ENCODE results near the gene RNU6-9. TPM values are rescaled to one million over a fixed set of nuclear protein-coding genes. Genes with fewer than 3 reads are reported as not detected.

The RNU6-9 gene
- total RNA-seq, 1 donor from 2014 or later: not detected

DNA sequence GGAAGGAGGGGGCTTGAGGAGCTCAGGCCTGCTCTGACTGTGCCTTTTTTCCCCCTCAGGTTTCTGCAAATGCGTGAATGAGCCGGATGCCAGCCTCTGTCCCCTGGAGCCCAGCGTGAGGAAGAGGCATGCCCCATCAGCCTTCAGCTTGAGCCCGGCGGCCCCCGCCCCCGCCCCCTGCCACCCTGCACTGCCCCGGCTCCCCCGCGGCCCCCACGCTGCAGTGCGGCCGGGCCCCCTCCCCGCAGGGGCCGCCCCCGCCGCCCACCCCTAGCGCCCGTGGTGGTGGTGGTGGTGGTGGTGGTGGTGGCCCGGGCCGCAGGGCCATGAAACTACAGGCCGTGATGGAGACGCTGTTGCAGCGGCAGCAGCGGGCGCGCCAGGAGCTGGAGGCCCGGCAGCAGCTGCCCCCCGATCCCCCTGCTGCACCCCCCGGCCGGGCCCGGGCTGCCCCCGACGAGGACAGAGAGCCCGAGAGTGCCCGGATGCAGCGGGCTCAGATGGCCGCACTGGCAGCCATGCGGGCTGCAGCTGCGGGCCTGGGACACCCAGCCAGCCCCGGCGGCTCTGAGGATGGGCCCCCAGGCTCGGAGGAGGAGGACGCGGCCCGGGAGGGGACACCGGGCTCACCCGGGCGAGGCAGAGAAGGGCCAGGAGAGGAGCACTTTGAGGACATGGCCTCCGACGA lies 36.1 kb downstream of the RNU6-9 start:
- peaks cover 35% of the 10 kb centered on the region for H3K4me1 ChIP-seq (ENCODE audit: insufficient read depth, low read length)
- no peak overlapping the region for H2AFZ ChIP-seq (ENCODE audit: low read depth, low read length)
- peaks cover 15% of the 10 kb centered on the region for H4K20me1 ChIP-seq (ENCODE audit: insufficient read depth, low read length)
- Mint-ChIP-seq H3K9me3 (ENCODE audit: unreplicated experiment) (no peaks in the 10 kb centered on the region), H3K27me3 (ENCODE audit: low read depth, unreplicated experiment) (no peaks in the 10 kb centered on the region), H3K36me3 (ENCODE audit: low read depth, unreplicated experiment) (peaks cover 6% of the 10 kb centered on the region), H3K4me3 (ENCODE audit: unreplicated experiment) (no peak overlapping the region), H3K27ac (ENCODE audit: unreplicated experiment) (no peak overlapping the region), H3K4me1 (ENCODE audit: low read depth, unreplicated experiment) (peaks cover 7% of the 10 kb centered on the region)
- H3K27me3 ChIP-seq (ENCODE audit: insufficient read depth, low read length): no peaks in the 10 kb centered on the region
- H3K36me3 ChIP-seq (ENCODE audit: insufficient read depth, low read length): no peaks in the 10 kb centered on the region
- H3K9me3 ChIP-seq (ENCODE audit: insufficient read depth, low read depth, low read length): no peaks in the 10 kb centered on the region
- no peak overlapping the region for H3K27ac ChIP-seq (ENCODE audit: low read depth, low read length)
- H3K4me3 ChIP-seq (ENCODE audit: insufficient read depth, low read depth, low read length): no peak overlapping the region
- no peak overlapping the region for H3K4me2 ChIP-seq (ENCODE audit: low read length)
- peaks cover 44% of the 10 kb centered on the region for H3K79me2 ChIP-seq (ENCODE audit: insufficient read depth, low read length)
- H3K9ac ChIP-seq (ENCODE audit: low read length): no peak overlapping the region
- TF ChIP-seq EZH2 (IDR thresholded peaks at IDR 0.05; ENCODE audit: insufficient read depth, low read length): no peak
- no peak for FAIRE-seq
- no peak for DNase-seq (ENCODE audit: low read depth)

DNA sequence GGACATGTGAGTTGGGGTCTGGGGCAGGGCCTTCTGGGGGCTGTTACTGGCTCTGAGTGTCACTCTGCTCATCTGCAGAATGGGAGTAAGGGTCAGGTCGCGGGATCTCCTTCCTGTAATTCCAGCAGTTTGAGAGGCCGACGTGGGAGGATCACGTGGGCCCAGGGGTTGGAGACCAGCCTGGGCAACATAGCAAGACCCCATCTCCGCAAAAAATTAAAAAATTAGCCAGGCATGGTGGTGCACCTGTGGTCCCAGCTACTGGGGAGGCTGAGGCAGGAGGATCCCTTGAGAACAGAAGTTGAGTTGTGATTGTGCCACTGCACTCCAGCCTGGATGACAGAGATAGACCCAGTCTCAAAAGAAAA lies 36.6 kb downstream of the RNU6-9 start:
- Mint-ChIP-seq H3K9me3 (ENCODE audit: unreplicated experiment) (no peaks in the 10 kb centered on the region), H3K27ac (ENCODE audit: unreplicated experiment) (no peak overlapping the region), H3K36me3 (ENCODE audit: low read depth, unreplicated experiment) (peaks cover 6% of the 10 kb centered on the region), H3K27me3 (ENCODE audit: low read depth, unreplicated experiment) (no peaks in the 10 kb centered on the region), H3K4me1 (ENCODE audit: low read depth, unreplicated experiment) (peaks cover 7% of the 10 kb centered on the region), H3K4me3 (ENCODE audit: unreplicated experiment) (no peak overlapping the region)
- H3K4me2 ChIP-seq (ENCODE audit: low read length): no peak overlapping the region
- TF ChIP-seq, protein P1, sequence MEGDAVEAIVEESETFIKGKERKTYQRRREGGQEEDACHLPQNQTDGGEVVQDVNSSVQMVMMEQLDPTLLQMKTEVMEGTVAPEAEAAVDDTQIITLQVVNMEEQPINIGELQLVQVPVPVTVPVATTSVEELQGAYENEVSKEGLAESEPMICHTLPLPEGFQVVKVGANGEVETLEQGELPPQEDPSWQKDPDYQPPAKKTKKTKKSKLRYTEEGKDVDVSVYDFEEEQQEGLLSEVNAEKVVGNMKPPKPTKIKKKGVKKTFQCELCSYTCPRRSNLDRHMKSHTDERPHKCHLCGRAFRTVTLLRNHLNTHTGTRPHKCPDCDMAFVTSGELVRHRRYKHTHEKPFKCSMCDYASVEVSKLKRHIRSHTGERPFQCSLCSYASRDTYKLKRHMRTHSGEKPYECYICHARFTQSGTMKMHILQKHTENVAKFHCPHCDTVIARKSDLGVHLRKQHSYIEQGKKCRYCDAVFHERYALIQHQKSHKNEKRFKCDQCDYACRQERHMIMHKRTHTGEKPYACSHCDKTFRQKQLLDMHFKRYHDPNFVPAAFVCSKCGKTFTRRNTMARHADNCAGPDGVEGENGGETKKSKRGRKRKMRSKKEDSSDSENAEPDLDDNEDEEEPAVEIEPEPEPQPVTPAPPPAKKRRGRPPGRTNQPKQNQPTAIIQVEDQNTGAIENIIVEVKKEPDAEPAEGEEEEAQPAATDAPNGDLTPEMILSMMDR (IDR thresholded peaks at IDR 0.05; ENCODE audit: insufficient read depth, low read depth, low read length): no peak
- no peak for TF ChIP-seq EZH2 (IDR thresholded peaks at IDR 0.05; ENCODE audit: insufficient read depth, low read length)
- peaks cover 15% of the 10 kb centered on the region for H4K20me1 ChIP-seq (ENCODE audit: insufficient read depth, low read length)
- H3K4me1 ChIP-seq (ENCODE audit: insufficient read depth, low read length): peaks cover 36% of the 10 kb centered on the region
- no peak for FAIRE-seq
- no peak overlapping the region for H3K4me3 ChIP-seq (ENCODE audit: insufficient read depth, low read depth, low read length)
- H3K27me3 ChIP-seq (ENCODE audit: insufficient read depth, low read length): no peaks in the 10 kb centered on the region
- no peak overlapping the region for H3K9ac ChIP-seq (ENCODE audit: low read length)
- peaks cover 47% of the 10 kb centered on the region for H3K79me2 ChIP-seq (ENCODE audit: insufficient read depth, low read length)
- H2AFZ ChIP-seq (ENCODE audit: low read depth, low read length): no peak overlapping the region
- no peak for DNase-seq (ENCODE audit: low read depth)
- H3K36me3 ChIP-seq (ENCODE audit: insufficient read depth, low read length): no peaks in the 10 kb centered on the region
- no peaks in the 10 kb centered on the region for H3K9me3 ChIP-seq (ENCODE audit: insufficient read depth, low read depth, low read length)
- no peak overlapping the region for H3K27ac ChIP-seq (ENCODE audit: low read depth, low read length)

DNA sequence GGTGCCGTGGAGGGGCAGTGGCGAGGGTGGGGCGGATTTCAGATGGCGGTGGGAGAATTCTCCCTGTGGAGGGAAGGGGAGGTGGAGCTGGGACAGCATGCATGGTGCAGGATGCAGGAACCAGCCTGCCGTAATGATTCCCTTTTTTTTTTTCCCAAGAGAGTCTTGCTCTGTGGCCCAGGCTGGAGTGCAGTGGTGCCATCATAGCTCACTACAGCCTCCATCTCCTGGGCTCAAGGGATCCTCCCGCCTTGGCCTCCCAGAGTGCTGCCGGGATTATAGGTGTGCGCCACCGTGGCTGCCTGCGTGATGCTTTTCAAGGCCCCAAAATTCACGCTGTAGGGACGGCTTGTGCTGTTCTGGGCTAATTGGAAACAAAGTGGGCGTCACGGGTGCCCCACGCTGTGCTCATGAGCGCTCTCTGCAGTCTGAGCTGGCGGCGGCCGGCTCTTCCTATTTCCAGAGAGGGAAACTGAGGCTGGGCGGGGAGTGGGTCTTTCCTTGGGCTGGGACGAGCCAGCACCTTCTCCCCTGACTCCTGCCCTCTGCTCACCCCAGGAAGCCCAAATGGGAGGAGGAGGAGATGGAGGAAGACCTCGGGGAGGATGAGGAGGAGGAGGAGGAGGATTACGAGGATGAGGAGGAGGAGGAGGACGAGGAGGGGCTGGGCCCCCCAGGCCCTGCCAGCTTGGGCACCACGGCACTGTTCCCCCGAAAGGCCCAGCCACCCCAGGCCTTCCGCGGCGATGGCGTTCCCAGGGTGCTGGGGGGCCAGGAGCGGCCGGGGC lies 38.8 kb downstream of the RNU6-9 start:
- Histone ChIP-seq H3K9ac (ENCODE audit: low read length) (no peak overlapping the region), H3K4me2 (ENCODE audit: low read length) (peak overlapping the region; percentile 71), H2AFZ (ENCODE audit: low read depth, low read length) (no peak overlapping the region), H3K36me3 (ENCODE audit: insufficient read depth, low read length) (no peaks in the 10 kb centered on the region), H3K4me1 (ENCODE audit: insufficient read depth, low read length) (peaks cover 38% of the 10 kb centered on the region), H3K27ac (ENCODE audit: low read depth, low read length) (no peak overlapping the region), H3K79me2 (ENCODE audit: insufficient read depth, low read length) (peaks cover 49% of the 10 kb centered on the region), H3K4me3 (ENCODE audit: insufficient read depth, low read depth, low read length) (no peak overlapping the region), H3K9me3 (ENCODE audit: insufficient read depth, low read depth, low read length) (no peaks in the 10 kb centered on the region), H4K20me1 (ENCODE audit: insufficient read depth, low read length) (peaks cover 16% of the 10 kb centered on the region), H3K27me3 (ENCODE audit: insufficient read depth, low read length) (no peaks in the 10 kb centered on the region)
- DNase-seq (ENCODE audit: low read depth): no peak
- Mint-ChIP-seq H3K36me3 (ENCODE audit: low read depth, unreplicated experiment) (peaks cover 6% of the 10 kb centered on the region), H3K27me3 (ENCODE audit: low read depth, unreplicated experiment) (no peaks in the 10 kb centered on the region), H3K27ac (ENCODE audit: unreplicated experiment) (peak overlapping the region; percentile 18), H3K9me3 (ENCODE audit: unreplicated experiment) (no peaks in the 10 kb centered on the region), H3K4me3 (ENCODE audit: unreplicated experiment) (no peak overlapping the region), H3K4me1 (ENCODE audit: low read depth, unreplicated experiment) (peaks cover 7% of the 10 kb centered on the region)
- no peak for TF ChIP-seq EZH2 (IDR thresholded peaks at IDR 0.05; ENCODE audit: insufficient read depth, low read length)
- TF ChIP-seq, protein P1 (IDR thresholded peaks at IDR 0.05; ENCODE audit: insufficient read depth, low read depth, low read length): no peak
- no peak for FAIRE-seq
